ELR (cell line): Measurements from ENCODE around the gene PLXNA3.

Source experiments
- DNase-seq: peaks from one replicate; pipeline ENCODE4 v3.0.0-alpha.2; 2015; ENCODE audit warnings: low read depth

Gene PLXNA3

GRCh38 chrX:154435171-154435733 lies 22.8 kb upstream of the PLXNA3 start:
- DNase-seq = no peak

- peak; percentile 58 for DNase-seq
Measured at GRCh38 chrX:154436374-154436982, 21.6 kb upstream of the PLXNA3 start.

GRCh38 chrX:154436983-154437752 lies 20.9 kb upstream of the PLXNA3 start, which contains the start of gene GDI1:
Gene GDI1, plus strand, starts transcription at chrX:154437154. Its CDS starts 101 bp downstream, at chrX:154437255.
- peak; percentile 65 for DNase-seq

- peak; percentile 24 for DNase-seq
Measured at GRCh38 chrX:154437971-154438893, 19.8 kb upstream of the PLXNA3 start.

- DNase-seq = no peak
Measured at GRCh38 chrX:154439841-154440240, 18.2 kb upstream of the PLXNA3 start.

GRCh38 chrX:154440623-154441357 lies 17.3 kb upstream of the PLXNA3 start:
- DNase-seq = no peak

GRCh38 chrX:154441564-154441963 lies 16.5 kb upstream of the PLXNA3 start:
- DNase-seq = no peak

- DNase-seq = no peak
Measured at GRCh38 chrX:154441984-154442707, 15.9 kb upstream of the PLXNA3 start.

- DNase-seq = peak; percentile 30
Measured at GRCh38 chrX:154443479-154443910, 14.6 kb upstream of the PLXNA3 start.

GRCh38 chrX:154443992-154444754 lies 13.9 kb upstream of the PLXNA3 start, which contains the start of gene FAM50A:
Gene FAM50A, plus strand, starts transcription at chrX:154444141. Its CDS starts 95 bp downstream, at chrX:154444236.
- DNase-seq = peak; percentile 73

- DNase-seq = no peak
Measured at GRCh38 chrX:154444755-154445246, 13.3 kb upstream of the PLXNA3 start.

- no peak for DNase-seq
Measured at GRCh38 chrX:154445776-154446175, 12.3 kb upstream of the PLXNA3 start.

- DNase-seq = no peak
Measured at GRCh38 chrX:154446430-154446829, 11.7 kb upstream of the PLXNA3 start.

- no peak for DNase-seq
Measured at GRCh38 chrX:154448484-154448883, 9.6 kb upstream of the PLXNA3 start.

- DNase-seq = no peak
Measured at GRCh38 chrX:154449618-154450017, 8.5 kb upstream of the PLXNA3 start.

GRCh38 chrX:154450312-154450711 lies 7.8 kb upstream of the PLXNA3 start:
- no peak for DNase-seq

- DNase-seq = no peak
Measured at GRCh38 chrX:154452823-154453222, 5.3 kb upstream of the PLXNA3 start.

GRCh38 chrX:154457491-154458115 lies 478 bp upstream of the PLXNA3 start:
- DNase-seq = peak; percentile 43
